T1000 (cell line): ENCODE data around the gene LRMDA.

Experiments used
- DNase-seq: peaks from one replicate; lab custom pipeline; 2025; ENCODE audit warnings: mixed read lengths; lab: John Stamatoyannopoulos, UW

LRMDA gene

GRCh38 chr10:75476985-75477384, 45.6 kb downstream of the LRMDA start:
- DNase-seq = no peak

- DNase-seq = no peak
These were observed 46.3 kb downstream of the LRMDA start for GRCh38 chr10:75477680-75478079.

GRCh38 chr10:75480374-75480773, 49.0 kb downstream of the LRMDA start:
- no peak for DNase-seq

GRCh38 chr10:75483188-75483587, 51.8 kb downstream of the LRMDA start:
- no peak for DNase-seq

GRCh38 chr10:75484717-75485116, 53.3 kb downstream of the LRMDA start:
- DNase-seq = no peak

GRCh38 chr10:75486591-75486990, 55.2 kb downstream of the LRMDA start:
- no peak for DNase-seq

- no peak for DNase-seq
These were observed 55.8 kb downstream of the LRMDA start for GRCh38 chr10:75487087-75487754.

- no peak for DNase-seq
These were observed 56.3 kb downstream of the LRMDA start for GRCh38 chr10:75487755-75488125.

- no peak for DNase-seq
These were observed 60.9 kb downstream of the LRMDA start for GRCh38 chr10:75492173-75492925.

- DNase-seq = no peak
These were observed 62.0 kb downstream of the LRMDA start for GRCh38 chr10:75493464-75493863.

GRCh38 chr10:75495434-75496190, 64.2 kb downstream of the LRMDA start:
- no peak for DNase-seq

GRCh38 chr10:75496191-75496567, 64.8 kb downstream of the LRMDA start:
- no peak for DNase-seq

- peak; percentile 79 for DNase-seq
These were observed 66.8 kb downstream of the LRMDA start for GRCh38 chr10:75497997-75498883.

- DNase-seq = no peak
These were observed 67.5 kb downstream of the LRMDA start for GRCh38 chr10:75498884-75499350.

- no peak for DNase-seq
These were observed 68.2 kb downstream of the LRMDA start for GRCh38 chr10:75499556-75500160.

GRCh38 chr10:75502389-75502788, 71.0 kb downstream of the LRMDA start:
- no peak for DNase-seq

- DNase-seq = no peak
These were observed 71.4 kb downstream of the LRMDA start for GRCh38 chr10:75502838-75503237.

GRCh38 chr10:75505293-75505692, 73.9 kb downstream of the LRMDA start:
- no peak for DNase-seq

- no peak for DNase-seq
These were observed 74.5 kb downstream of the LRMDA start for GRCh38 chr10:75505840-75506506.

- DNase-seq = no peak
These were observed 75.5 kb downstream of the LRMDA start for GRCh38 chr10:75506930-75507329.

GRCh38 chr10:75507469-75507868, 76.0 kb downstream of the LRMDA start:
- DNase-seq = no peak
